Vagina (tissue), 2 donors: Measurements from ENCODE around the gene PACRG.

Experiments used
- POLR2A ChIP-seq, 2 donors: fragments of 450-650 bp; IDR thresholded peaks; one replicate each; pipeline ENCODE4 v1.6.1; 2017; ENCODE audit warnings: antibody characterized with exemption in 2 of 2, mild to moderate bottlenecking in 2 of 2, moderate library complexity in 2 of 2
- TF ChIP-seq, protein P1 (sequence below), 3 experiments: fragments of 450-650 bp in 2 of 3; fragments of 200-600 bp in 1 of 3; sonication (generic) in 1 of 3; IDR thresholded peaks; one replicate each; pipeline ENCODE4 v1.5.1; 2017 to 2019; ENCODE audit warnings: antibody characterized with exemption in 3 of 3, mild to moderate bottlenecking in 2 of 3, moderate library complexity in 2 of 3

DNA sequence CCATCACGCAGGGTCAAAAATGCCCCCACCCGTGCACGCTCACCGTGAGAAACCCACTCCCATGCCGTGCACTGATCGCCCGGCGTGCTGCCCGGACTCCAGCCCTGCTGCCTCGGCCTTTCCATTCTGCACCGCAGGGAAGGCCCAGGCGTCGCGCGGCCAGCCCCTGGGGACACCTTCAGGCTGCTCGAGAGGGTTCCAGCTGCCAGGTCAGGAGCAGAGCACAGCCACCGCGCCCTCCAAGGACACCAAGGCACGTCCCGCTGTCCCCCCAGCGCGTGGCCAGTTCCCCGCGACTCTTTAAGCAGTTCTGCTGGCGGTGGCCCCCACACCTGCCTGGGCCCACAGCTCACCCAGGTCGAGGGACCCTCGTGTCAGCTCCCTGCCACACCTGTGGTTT lies 372.5 kb downstream of the PACRG start:
- TF ChIP-seq, protein P1, sequence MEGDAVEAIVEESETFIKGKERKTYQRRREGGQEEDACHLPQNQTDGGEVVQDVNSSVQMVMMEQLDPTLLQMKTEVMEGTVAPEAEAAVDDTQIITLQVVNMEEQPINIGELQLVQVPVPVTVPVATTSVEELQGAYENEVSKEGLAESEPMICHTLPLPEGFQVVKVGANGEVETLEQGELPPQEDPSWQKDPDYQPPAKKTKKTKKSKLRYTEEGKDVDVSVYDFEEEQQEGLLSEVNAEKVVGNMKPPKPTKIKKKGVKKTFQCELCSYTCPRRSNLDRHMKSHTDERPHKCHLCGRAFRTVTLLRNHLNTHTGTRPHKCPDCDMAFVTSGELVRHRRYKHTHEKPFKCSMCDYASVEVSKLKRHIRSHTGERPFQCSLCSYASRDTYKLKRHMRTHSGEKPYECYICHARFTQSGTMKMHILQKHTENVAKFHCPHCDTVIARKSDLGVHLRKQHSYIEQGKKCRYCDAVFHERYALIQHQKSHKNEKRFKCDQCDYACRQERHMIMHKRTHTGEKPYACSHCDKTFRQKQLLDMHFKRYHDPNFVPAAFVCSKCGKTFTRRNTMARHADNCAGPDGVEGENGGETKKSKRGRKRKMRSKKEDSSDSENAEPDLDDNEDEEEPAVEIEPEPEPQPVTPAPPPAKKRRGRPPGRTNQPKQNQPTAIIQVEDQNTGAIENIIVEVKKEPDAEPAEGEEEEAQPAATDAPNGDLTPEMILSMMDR (IDR thresholded peaks at IDR 0.05), result no peak
- no peak for TF ChIP-seq POLR2A (IDR thresholded peaks at IDR 0.05)
